Progenitor cell of endocrine pancreas (in vitro differentiated cells): ENCODE results near the gene ACAP3. TPM values are rescaled to one million over a fixed set of nuclear protein-coding genes. Genes with fewer than 3 reads are reported as not detected.

Experiments
- DNase-seq: peaks from one replicate; pipeline ENCODE4 v3.0.0; 2021; ENCODE audit warnings: low spot score; ENCODE audit not compliant: unreplicated experiment
- H3K27ac Mint-ChIP-seq: 2 replicates; pipeline ENCODE4 v1.8.0; 2021; ENCODE audit warnings: mild to moderate bottlenecking, moderate library complexity, mixed read lengths
- H3K27me3 Mint-ChIP-seq: 2 replicates; pipeline ENCODE4 v1.8.0; 2021; ENCODE audit warnings: mixed read lengths
- H3K36me3 Mint-ChIP-seq: 2 replicates; pipeline ENCODE4 v1.8.0; 2022; ENCODE audit warnings: mixed read lengths; ENCODE audit not compliant: insufficient read depth
- H3K4me1 Mint-ChIP-seq: 2 replicates; pipeline ENCODE4 v1.8.0; 2021; ENCODE audit warnings: low read depth, mixed read lengths
- H3K4me3 Mint-ChIP-seq: 2 replicates; pipeline ENCODE4 v1.8.0; 2021; ENCODE audit warnings: low read depth, mild to moderate bottlenecking, moderate library complexity, mixed read lengths
- H3K9me3 Mint-ChIP-seq: 2 replicates; pipeline ENCODE4 v1.8.0; 2021; ENCODE audit warnings: low read depth, mixed read lengths
- CTCF ChIP-seq: fragments of 200-600 bp; sonication (generic); IDR thresholded peaks from one replicate; pipeline ENCODE4 v1.5.0; 2021; ENCODE audit warnings: antibody characterized with exemption, mild to moderate bottlenecking; ENCODE audit not compliant: unreplicated experiment
- total RNA-seq: library from RNA; stranded (reverse); gene quantifications from 2 replicates; pipeline ENCODE4 v1.2.1, GENCODE V29; 2021

The ACAP3 gene
- total RNA-seq, 1 donor from 2014 or later, result 111 TPM

GRCh38 chr1:1296070-1297061, 11.4 kb downstream of the ACAP3 start:
- Mint-ChIP-seq H3K27ac (no peak overlapping the region), H3K9me3 (no peaks in the 10 kb centered on the region), H3K27me3 (no peaks in the 10 kb centered on the region), H3K36me3 (no peaks in the 10 kb centered on the region), H3K4me3 (no peak overlapping the region), H3K4me1 (no peaks in the 10 kb centered on the region)
- no peak for TF ChIP-seq CTCF
- no peak for DNase-seq

- Mint-ChIP-seq H3K36me3 (no peaks in the 10 kb centered on the region), H3K4me3 (no peak overlapping the region), H3K27me3 (no peaks in the 10 kb centered on the region), H3K9me3 (no peaks in the 10 kb centered on the region), H3K4me1 (no peaks in the 10 kb centered on the region), H3K27ac (no peak overlapping the region)
- no peak for TF ChIP-seq CTCF
- no peak for DNase-seq
These were observed 12.4 kb downstream of the ACAP3 start for GRCh38 chr1:1295154-1295923.

GRCh38 chr1:1294250-1294890, 13.4 kb downstream of the ACAP3 start:
- no peaks in the 10 kb centered on the region for H3K9me3 Mint-ChIP-seq
- no peaks in the 10 kb centered on the region for H3K36me3 Mint-ChIP-seq
- no peak overlapping the region for H3K4me3 Mint-ChIP-seq
- H3K27me3 Mint-ChIP-seq, result no peaks in the 10 kb centered on the region
- no peak for TF ChIP-seq CTCF
- no peaks in the 10 kb centered on the region for H3K4me1 Mint-ChIP-seq
- no peak for DNase-seq
- no peak overlapping the region for H3K27ac Mint-ChIP-seq

GRCh38 chr1:1293263-1294249, 14.2 kb downstream of the ACAP3 start:
- no peak for TF ChIP-seq CTCF
- H3K36me3 Mint-ChIP-seq, result no peaks in the 10 kb centered on the region

More at GRCh38 chr1:1293263-1294249, 14.2 kb downstream of the ACAP3 start:
- Mint-ChIP-seq H3K4me1 (no peaks in the 10 kb centered on the region), H3K4me3 (no peak overlapping the region), H3K9me3 (no peaks in the 10 kb centered on the region), H3K27me3 (no peaks in the 10 kb centered on the region), H3K27ac (no peak overlapping the region)
- no peak for DNase-seq
